HPDE6-E6E7 (cell line): ENCODE results near the gene PCDHA1.

Experiments
- DNase-seq: peaks from one replicate; pipeline ENCODE4 v3.0.0; 2011; ENCODE audit warnings: missing footprints; ENCODE audit errors: extremely low spot score

PCDHA1 gene

DNA sequence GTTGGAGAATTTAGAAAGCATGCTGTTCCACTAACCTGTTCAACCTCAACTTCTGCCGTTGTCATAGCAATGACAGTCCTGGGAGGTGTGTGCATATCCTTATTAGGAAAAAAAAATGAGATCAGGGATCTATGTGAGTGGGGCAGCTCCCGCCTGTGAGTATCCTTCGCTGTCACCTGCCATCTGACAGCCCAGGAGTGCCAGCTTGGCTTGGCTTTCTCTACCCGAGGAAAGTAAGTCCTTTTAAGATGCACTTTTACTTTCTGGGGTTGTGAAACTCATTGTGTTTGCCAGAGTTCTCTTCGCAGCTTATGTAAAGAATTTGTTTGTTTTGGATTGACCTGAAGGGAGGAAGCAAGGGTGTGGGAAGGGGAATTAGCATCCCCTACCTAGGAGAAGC is 202.2 kb downstream of the PCDHA1 start:
- no peak for DNase-seq

DNA sequence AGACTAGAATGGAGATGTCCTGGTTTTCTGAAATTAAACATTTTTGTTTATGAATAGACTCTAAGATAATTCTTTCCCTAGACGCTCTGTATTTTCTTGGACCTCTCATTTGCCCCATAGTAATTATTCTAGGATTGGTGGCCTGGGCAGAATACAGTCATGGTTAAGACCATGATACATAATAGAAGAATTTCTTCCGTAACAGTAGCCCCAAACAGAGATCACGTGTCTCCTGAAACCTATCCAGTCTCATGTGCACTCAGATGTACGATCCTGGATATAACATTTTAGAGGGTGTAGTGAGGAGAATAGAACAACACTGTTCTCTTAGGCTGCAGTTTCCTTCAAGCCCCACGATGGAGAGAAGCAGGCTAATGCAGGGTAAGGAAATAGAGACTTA is 202.7 kb downstream of the PCDHA1 start:
- DNase-seq: peak; percentile 35

DNA sequence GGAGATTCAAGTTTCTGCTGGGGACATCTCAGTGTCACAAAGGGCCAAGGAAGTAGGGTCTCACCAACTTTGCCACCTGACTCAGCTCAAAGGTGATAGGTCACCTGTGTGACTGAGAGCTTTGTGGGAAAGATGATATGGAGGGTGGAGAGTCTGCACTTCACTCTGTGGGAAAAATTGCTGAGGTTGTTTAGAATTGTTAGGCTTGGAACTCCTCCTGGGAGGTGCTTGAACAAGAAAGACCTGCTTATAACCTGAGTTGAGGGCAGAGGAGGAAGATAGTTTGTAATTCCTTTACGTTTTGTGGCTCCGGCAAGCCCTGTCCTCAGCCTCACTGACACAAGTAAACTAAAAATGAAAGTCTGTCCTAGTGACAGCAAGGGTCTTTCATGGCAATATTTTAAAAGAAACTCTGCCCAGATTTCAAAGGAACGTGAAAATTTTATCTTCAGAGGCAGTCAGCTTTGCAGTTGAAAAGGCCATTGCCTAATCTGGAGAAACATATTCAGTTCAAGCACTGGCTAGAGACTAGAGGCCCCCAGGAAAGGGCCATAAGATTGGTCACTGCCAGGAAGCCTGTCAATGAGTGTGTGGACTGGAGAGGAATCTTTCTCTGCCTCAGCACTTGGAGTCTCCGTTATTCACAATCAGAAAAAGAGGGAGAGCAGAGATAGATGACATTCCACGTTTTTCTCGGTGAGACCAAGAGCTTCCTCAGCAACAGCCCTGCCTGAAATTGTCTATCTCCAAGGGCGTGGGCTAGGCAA is 203.5 kb downstream of the PCDHA1 start:
- DNase-seq: no peak

DNA sequence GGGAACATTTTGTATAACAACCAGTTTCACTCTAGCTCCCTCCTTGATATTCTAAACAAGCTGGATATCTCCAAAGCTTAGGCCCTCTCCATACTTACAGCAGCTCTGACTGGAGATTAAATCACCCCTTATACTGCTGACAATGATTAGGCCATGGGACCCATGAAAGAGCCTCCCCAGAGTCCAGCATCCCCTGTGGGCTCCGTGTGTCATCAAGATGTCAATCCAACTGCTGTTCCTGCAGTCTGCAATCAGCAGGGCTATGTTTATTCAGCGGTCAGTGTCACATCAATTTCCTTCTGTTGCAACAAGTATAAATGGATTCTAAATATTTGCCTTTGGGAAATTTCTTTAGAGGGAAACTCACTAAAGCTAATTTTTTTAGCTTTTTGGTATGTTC is 206.9 kb downstream of the PCDHA1 start:
- DNase-seq: no peak

DNA sequence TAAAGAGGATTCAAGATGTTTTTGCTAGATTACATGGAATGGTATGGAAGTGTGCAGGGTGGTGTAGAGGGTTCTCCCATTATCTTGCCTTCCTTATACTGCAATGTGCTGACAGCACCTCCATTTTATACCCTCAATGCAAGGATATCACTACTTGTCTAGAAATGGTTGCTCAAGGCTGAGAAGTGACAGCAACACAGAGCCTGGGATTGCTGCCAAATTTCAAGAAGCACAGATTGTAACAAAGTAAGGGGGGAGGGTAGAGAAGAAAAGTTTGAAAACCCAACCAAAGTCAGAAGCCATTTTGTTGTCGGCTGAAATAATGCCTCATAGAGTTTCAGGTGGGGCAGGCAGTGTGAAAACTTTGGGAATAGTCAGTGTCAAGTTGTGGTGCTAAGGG is 210.1 kb downstream of the PCDHA1 start:
- DNase-seq: no peak

DNA sequence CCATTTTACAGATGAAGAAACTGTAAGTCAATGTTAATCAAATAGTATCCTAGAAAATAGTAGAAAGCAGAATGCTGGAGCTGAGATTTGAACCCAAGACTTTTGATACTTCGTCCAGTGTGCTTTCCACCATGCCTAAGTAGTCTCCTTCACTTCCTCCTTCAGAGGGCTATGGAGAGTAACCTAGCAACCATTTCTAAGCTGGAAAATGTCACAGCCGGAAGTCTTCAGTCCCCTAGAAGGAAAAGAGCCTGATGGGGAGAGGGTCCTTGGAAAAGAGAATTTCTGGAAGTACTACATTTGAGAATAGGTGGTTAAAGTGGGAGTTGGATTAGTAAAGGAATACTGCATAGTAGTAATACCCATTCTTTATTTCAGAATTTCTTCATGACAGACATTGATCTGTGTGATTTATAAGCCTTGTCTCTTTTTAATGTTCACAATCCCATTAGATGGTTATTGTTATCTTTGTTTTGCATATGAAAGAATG is 213.0 kb downstream of the PCDHA1 start:
- DNase-seq: no peak

DNA sequence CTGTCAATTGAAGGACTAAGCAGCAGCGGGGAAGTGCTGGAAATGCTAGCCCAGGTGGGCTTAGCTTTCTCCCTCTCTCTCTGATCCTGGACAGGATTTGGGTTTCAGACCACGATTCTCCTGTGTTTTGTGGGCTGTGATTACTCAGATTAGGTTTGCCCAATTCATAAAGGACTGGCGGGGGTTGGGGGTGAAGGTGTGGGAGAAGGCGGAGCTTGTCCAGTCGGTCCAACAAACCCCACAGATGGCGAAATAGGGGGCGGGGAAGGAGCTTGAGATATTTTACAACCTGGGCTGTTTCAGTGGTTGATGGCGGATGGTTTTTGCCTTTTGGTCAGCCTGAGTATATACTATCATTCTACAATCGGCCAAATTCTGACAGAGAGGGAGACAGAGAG is 215.5 kb downstream of the PCDHA1 start:
- peak; percentile 75 for DNase-seq

DNA sequence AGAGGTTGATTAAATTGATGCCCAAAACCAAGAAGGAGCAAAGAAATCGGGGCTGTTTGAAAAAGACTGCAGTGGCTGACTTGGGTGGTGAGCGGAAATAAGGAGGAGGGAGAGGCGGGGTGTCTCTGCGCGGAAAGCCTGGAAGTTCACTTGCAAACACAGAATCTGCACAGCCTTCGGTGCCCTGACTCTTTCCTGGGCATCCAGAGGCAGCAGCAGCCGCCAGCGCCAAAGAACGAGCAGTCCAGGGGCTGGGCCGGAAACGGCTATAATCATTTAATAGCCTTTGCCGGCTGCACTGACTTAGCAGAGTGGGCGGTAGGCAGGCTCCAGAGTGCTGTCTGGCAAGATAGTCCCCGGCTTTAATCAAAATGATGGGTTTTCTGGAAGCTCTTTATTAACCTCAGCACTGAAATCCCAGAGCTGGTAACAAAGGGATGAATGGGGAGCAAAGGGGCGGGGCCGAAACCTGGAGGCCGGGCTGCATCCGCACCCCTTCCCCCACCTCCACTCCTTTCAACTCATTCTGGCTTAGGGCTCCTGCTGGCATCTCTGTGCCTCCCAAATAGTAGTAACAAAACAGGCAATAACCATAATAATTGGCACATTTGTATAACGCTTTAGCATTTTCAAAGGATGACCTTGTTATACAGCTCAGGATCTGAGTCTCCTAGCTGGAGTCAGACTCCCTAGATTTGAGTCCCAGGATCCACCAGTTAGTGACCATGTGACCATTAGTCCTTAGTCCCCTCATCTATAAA is 216.1 kb downstream of the PCDHA1 start:
- DNase-seq: peak; percentile 29

DNA sequence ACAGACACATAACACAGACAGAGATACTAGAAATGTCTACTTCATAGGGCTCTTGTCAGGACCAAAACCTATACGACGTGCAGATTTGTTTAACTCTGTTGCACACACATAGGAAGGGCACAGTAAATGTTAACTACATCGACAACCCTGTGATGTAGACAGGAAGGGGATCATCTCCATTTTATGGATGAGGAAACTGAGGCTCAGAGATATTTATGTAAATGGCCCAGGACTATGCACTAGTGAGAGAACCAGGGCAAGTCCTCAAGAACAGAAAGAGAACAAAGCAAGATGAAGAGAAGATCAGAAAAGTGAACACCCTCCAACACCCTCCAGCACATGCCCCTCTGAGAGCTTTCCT is 216.6 kb downstream of the PCDHA1 start:
- DNase-seq: no peak

DNA sequence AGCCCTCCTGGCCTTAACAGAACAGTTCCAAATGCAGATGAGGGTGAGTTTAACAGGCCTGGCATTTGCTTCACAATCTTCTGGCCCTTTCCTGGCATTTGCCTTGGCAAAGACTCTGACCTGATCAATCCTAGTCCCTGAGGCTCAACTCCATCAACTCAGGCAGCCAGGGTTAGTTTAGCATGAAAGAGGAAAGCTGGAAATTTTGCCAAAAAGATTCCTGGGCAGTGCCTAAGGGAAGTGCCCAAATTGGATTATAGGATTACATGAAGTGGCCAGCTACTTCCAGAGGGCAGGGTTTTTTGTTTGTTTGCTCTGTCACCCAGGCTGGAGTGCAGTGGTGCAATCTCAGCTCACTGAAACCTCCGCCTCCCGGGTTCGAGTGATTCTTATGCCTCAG is 217.1 kb downstream of the PCDHA1 start:
- no peak for DNase-seq

DNA sequence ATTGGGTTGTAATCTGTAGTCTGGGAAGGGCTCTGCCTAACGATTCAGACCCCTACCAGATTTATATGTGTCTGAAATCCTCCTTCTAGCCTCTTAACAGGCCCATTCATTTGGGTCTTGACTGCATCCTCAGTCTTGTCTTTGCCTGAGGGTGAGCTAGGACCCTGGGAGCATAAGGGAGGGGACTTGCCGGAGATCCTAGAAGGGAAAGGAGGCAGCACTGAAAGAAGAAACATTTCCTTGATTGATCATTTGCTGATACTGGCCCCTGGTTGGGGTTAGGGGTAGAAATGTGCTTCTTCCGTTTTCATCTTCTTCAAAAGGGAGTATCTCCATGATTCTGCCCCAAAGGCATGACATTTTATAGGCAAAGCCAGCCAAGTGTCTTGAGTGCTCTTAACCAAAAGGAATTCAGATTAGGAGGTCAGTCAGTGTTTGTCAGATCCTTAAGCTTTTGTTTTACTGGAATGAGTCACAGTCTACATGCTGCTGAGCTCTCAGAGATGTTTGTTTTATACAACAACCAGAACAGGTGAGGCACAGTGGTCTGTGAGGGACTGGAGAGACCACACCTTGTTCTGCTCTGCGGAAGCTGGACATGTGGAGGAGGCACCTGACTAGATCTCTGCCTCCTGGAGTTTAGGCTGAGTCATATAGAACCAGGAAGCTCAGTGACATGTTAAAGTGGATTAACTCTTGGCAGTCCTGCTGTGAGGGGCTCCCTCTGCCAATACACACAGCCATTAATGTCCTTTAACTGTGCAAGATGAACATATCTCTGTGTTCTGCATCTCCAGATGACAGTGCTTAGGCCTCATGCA is 218.1 kb downstream of the PCDHA1 start:
- peak; percentile 97 for DNase-seq

DNA sequence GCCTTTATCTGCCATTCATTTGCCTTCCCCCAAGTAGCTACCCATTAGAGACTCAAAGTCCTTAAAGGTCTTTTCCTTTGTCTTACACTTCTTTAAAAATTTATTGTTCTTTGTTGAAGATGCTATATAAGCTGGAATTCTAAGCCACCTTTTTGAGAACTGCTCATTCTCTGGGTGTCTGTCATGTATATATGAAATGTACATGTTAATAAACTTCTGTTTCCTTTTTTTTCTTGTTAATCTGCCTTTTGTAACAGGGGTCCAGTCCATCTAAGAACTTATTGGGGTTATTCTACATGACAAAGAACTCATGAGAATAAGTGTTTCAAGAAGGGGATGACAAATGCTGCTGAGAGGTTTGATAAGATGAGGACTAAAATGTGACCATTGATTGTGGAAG is 221.9 kb downstream of the PCDHA1 start:
- no peak for DNase-seq

DNA sequence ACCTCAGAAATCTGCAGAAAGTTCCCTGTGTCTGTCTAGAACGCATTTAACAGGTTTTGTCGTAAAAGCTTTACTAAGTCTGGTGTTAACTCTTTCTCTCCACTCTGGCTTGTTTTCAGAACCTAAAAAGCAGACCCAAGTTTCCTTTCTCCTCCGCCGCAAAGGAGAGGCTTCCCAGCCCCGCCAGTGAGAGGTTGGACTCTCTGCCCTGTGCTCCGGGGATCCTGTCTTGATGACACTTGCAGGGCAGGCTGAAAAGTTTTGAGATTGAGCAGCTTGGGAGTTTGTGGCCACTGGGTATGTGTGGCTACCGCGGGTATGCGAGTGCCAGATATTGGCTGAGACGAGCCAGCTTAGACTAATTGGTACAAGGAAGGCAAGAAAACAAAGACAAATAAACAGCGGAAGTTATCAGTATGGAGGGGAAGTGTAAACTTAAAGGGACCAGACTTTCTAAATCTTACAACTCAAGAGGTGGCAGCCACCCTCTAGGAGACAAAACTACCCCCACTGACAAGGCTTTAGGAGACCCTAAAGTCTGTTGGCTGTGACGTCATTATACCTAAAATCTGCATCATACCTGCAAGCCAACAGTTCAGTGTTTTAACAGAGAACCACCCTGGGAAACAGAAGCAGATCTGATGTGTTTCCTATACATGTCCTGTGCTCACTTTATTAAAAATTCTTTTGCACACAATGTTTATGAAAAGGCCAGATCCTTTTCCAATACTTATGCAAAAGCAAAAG is 224.3 kb downstream of the PCDHA1 start:
- no peak for DNase-seq

DNA sequence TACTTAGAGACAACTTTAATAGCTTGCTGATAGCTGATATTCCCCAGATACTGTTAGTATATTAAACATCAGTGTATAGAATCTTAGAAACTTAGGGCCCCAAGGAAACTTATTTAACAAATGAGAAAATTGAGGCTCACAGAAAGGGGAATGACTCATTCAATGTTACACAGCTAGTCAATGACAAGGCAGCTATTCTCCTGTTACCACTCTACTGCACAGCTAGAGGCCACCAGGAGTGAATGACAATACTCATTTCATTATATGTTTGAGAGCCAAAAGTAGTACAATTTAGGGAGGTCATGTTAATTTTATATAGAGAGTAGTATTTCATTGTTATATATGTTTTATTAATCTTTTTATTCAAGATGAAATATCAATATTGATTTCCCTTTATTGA is 232.0 kb downstream of the PCDHA1 start:
- DNase-seq: no peak

DNA sequence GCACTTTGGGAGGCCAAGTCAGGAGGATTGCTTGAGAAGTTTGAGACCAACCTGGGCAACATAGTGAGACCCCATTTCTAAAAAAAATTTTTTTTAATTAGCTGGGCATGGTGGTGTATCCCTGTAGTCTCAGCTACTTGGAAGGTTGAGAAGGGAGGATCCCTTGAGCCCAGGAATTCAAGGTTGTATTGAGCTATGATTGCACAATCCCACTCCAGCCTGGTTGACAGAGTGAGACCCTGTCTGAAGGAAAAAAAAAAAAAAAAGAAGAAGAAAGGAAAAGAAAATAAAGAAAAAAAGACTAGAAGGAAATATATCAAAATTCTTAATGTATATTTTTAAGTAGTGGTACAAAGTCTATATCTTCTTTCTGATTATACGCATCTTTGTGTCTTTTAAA is 236.4 kb downstream of the PCDHA1 start:
- no peak for DNase-seq

DNA sequence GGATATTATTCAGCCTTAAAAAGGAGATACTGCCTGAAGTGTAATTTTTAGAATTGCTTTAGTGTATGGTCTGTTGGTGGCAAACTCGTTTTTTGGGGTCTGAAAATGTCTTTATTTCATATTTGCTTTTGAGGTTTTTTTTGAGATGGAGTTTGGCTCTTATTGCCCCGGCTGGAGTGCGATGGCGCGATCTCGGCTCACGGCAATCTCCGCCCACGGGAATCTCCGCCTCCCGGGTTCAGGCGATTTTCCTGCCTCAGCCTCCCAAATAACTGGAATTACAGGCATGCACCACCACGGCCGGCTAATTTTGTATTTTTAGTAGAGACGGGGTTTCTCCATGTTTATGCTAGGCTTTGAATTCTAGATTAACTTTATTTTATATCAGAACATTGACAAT is 245.1 kb downstream of the PCDHA1 start:
- no peak for DNase-seq

DNA sequence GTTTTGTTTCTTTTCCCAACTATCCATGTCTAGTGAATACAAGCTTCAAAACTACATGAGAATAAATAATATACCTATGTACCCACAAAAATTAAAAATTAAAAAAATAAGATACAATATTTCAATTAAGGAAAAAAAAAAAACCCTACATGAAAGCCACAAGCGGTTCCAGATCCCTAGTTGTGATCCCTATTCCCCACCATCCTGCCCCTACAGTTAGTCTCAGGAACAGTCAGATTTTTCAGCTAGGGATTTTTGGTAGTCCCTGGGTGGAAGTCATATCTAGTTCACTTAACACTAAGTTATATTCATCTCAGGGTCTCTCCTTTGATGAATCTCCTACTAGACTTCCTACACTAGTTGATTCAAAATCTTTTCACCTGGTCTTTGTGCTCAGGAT is 246.7 kb downstream of the PCDHA1 start:
- no peak for DNase-seq

DNA sequence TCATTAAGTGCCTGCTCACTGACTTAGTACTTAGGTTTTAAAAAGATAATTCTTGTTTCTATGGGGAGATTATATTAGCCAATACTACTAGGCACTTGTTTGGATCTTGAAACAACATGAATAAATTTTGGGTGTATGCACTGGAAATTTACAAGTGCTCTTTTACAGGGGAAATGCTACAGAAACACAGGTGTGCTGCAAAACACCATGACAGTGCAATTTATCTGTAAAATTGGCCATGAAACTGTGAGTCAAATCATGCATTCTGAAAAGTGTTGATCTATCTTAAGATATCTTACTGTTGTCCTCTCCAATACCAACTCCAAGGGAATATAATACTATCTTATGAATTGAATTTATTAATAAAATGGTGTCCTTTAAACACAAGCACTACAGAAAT is 253.1 kb downstream of the PCDHA1 start:
- DNase-seq: no peak

DNA sequence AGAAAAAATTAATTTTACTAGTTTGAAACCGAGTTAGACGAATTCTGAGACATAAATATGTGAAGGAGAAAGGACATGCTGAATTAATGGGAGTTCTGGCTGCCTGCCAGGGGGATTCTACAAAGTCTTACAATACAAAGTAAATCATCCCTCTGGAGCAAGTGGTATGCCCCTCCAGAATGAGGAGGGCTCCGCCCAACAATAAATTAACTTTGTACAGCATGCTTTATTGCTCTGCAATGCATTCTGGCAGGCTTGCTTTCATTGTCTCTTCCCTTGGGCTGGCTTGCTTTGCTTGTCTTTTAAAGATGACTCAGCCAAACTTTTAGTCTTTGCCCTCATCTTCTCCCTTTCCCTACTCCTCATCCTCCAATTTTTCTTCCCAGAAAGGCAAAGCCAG is 253.6 kb downstream of the PCDHA1 start:
- DNase-seq: no peak

DNA sequence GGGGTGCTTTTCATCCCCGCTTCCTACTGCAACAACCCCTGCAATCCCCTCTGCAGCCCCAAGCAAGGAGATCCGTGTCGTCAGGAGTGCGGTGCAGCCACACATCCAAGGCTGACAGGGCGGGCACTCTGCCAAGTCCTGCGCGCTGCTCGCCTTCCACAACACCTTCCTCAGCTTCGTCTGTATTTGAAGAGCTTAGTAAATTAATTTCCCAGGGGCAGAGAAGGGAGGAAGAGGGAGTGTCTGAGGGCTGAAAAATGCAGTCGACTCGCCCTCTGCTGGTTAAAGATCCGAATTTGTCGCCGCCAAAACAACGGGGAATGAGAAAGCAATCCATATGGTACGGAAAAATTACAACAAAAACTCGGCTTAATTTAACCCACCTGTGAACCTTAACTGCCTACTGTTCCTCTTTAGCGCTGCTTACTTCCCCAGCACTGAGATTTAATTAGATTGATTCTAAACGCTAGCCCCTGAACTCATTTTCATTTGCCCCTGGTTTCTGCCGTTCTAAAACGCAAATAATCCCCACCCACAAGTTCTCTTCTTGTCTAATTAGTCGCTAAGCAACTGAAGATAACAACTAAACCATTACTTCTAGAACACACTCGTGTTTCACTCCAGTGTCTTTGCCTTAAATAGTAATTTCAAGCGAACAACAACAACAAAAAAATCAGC is 254.3 kb downstream of the PCDHA1 start:
- DNase-seq: peak; percentile 76

DNA sequence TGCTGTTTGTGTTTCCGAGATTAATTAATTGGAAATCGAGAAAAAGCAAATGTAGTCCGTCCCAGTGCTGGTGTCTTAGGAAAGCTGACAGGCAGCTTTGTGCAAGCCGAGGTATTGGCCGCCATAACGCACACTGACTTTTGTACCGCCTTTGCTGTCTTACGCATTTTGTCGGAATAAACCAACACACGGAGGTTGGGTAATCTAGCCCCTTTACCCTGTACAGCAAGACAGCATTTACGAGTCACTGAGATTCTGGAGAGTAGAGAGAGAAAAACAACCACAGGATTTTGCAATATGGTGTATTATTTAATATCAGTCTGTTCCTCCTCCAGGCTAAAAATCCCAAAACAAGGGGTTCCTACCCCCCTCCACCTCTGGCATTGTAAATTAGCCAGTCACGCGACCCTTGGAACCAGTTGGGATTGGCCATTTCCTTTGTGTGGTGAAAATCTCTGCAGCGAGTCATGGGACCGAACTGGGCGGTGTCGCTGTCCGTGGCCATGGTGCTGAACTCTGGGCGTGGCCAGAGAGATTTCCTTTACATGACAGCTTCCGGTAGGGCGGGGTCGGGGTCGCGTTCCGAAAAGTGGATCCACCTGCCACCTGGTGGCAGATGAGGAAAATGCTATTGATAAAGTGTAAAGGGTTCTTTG is 255.0 kb downstream of the PCDHA1 start:
- DNase-seq: peak; percentile 93
